Muscle layer of duodenum (tissue), 2 donors: ENCODE results near the gene APOL1.

ENCODE experiments used
- H3K27ac ChIP-seq: one replicate; pipeline ENCODE4 v1.7.0; 2013; ENCODE audit warnings: mild to moderate bottlenecking, low read length
- H3K27me3 ChIP-seq: one replicate; pipeline ENCODE4 v1.7.0; 2013; ENCODE audit warnings: low read depth, mild to moderate bottlenecking, control low read depth, low read length
- H3K36me3 ChIP-seq, 2 donors: one replicate each; pipeline ENCODE4 v1.7.0; 2013; ENCODE audit warnings: low read length in 2 of 2, control low read depth in 1 of 2, mild to moderate bottlenecking in 1 of 2; ENCODE audit not compliant: insufficient read depth in 2 of 2, control insufficient read depth in 1 of 2
- H3K4me1 ChIP-seq, 2 donors: one replicate each; pipeline ENCODE4 v1.7.0; 2013; ENCODE audit warnings: low read length in 2 of 2, mild to moderate bottlenecking in 2 of 2, control low read depth in 1 of 2, moderate library complexity in 1 of 2; ENCODE audit not compliant: insufficient read depth in 2 of 2, control insufficient read depth in 1 of 2
- H3K4me3 ChIP-seq, 2 donors: one replicate each; pipeline ENCODE4 v1.7.0; 2013; ENCODE audit warnings: low read length in 2 of 2, low read depth in 1 of 2, mild to moderate bottlenecking in 1 of 2
- H3K9me3 ChIP-seq, 2 donors: one replicate each; pipeline ENCODE4 v1.7.0; 2013; ENCODE audit warnings: low read length in 2 of 2, control low read depth in 1 of 2, mild to moderate bottlenecking in 1 of 2; ENCODE audit not compliant: control insufficient read depth in 1 of 2
- donor health status: healthy.

The APOL1 gene

GRCh38 chr22:36212901-36213300 lies 40.0 kb upstream of the APOL1 start:
- H3K4me3 ChIP-seq: no peak overlapping the region
- H3K9me3 ChIP-seq: no peaks in the 10 kb centered on the region
- H3K4me1 ChIP-seq: no peaks in the 10 kb centered on the region
- H3K36me3 ChIP-seq: no peaks in the 10 kb centered on the region
- H3K27ac ChIP-seq: no peak overlapping the region
- H3K27me3 ChIP-seq: no peaks in the 10 kb centered on the region

DNA sequence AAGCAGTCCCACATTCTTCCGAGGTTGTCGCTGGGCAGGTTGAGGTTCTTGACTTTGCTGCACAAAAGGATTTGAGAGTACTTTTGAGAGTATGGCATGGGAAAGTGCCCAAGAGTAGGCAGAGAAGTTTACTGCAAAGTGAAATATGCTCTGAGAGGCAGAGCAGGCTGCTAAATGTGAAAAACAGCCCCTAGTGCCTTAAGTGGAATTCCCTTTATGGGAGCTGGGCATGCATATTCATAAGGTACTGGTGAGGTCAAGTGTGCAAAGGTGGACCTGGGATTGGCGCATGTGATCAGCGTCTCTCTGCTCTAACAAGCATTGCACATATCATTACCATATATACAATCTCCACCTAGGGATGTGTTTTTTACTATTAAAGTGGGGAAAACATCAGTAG lies 39.3 kb upstream of the APOL1 start:
- no peaks in the 10 kb centered on the region for H3K9me3 ChIP-seq
- no peak overlapping the region for H3K4me3 ChIP-seq
- no peaks in the 10 kb centered on the region for H3K27me3 ChIP-seq
- no peak overlapping the region for H3K27ac ChIP-seq
- H3K36me3 ChIP-seq: no peaks in the 10 kb centered on the region
- H3K4me1 ChIP-seq: no peaks in the 10 kb centered on the region

GRCh38 chr22:36215981-36216380 lies 37.0 kb upstream of the APOL1 start:
- no peak overlapping the region for H3K4me3 ChIP-seq
- H3K9me3 ChIP-seq: no peaks in the 10 kb centered on the region

DNA sequence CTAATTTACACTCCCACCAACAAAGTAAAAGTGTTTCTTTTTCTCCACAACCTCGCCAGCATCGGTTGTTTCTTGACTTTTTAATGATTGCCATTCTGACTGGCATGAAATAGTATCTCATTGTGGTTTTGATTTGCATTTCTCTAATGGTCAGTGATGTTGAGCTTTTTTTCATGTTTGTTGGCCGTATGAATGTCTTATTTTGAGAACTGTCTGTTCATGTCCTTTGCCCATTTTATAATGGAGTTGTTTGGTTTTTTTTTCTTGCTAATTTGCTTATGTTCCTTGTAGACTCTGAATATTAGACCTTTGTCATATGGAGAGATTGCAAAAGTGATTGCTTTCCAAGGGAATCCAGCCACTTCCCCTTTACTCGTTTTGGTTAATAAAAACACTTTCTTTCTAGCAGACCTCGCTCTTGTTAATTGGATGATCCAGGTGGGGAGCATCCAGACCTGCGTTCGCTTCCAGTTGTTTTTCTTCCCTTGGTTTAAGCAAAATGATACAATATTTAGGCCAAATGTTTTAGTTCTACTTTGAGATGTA lies 34.2 kb upstream of the APOL1 start:
- Histone ChIP-seq H3K4me3 (no peak overlapping the region), H3K9me3 (no peaks in the 10 kb centered on the region), H3K27ac (no peak overlapping the region), H3K4me1 (no peaks in the 10 kb centered on the region), H3K36me3 (no peaks in the 10 kb centered on the region), H3K27me3 (no peaks in the 10 kb centered on the region)

More at GRCh38 chr22:36215981-36216380, 37.0 kb upstream of the APOL1 start:
- H3K4me1 ChIP-seq: no peaks in the 10 kb centered on the region
- H3K27ac ChIP-seq: no peak overlapping the region
- no peaks in the 10 kb centered on the region for H3K36me3 ChIP-seq
- no peaks in the 10 kb centered on the region for H3K27me3 ChIP-seq

DNA sequence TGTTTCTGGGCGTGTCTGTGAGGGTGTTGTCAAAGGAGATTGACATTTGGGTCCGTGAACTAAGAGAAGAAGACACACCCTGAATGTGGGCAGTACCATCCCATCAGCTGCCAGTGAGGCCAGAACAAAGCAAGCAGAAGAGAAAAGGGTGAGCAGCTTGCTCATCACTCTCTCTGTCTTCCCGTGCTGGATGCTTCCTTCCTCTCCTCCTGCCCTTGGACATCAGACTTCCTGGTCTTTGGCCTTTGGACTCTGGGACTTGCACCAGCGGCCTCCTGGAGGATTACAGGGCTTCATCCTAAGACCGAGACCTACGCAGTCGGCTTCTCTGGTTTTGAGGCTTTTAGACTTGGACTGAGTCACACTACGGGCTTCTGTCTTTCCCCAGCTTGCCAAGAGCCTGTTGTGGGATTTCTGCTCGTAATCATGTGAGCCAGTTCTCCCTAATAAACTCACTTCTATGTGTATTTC lies 32.4 kb upstream of the APOL1 start:
- H3K9me3 ChIP-seq: no peaks in the 10 kb centered on the region
- H3K4me3 ChIP-seq: no peak overlapping the region
- H3K4me1 ChIP-seq: no peaks in the 10 kb centered on the region
- no peak overlapping the region for H3K27ac ChIP-seq
- no peaks in the 10 kb centered on the region for H3K27me3 ChIP-seq
- no peaks in the 10 kb centered on the region for H3K36me3 ChIP-seq

DNA sequence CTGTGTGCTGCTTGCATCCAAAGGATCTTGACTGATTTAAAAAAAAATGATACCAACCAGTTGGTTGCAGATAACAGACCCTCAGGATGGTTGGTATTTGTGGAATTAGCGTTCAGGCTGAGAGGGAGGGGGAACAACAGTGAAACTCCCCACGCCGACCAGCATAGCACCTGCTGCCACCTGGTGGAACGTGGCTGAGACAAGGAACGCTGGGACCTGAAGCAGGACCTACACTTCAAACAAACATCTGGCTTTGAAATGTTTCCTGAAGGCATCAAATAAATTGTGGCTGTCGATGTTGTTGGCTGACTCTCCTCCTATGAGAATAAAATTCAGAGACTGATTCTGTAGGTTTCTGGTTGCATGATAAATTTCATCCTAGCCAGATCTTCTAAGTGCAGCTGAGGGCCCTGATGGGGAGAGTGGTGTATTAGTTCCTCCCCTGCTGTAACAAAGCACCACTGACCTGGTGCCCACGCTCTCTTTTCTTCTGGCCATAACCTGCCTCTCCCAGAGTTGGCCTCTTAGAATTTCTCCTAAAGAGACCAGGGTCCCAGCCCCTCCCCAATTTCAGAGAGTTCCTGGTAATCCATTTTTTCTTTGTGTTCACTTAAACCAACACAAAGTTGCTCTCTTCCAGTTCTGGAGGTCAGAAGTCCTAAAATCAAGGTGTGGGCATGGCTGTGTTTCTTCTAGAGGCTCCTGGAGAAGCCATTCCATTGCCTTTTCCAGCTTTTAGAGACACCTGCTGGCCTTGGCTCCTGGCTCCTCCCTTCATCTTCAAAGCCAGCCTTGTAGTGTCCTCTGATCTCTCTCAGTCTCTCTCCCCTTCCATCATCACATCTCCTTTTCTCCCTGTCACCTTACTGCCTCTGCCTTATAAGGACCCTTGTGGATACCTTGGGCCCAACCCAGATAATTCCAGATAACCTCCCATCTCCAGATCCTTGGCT lies 30.9 kb upstream of the APOL1 start:
- H3K4me1 ChIP-seq: no peaks in the 10 kb centered on the region
- H3K9me3 ChIP-seq: no peaks in the 10 kb centered on the region
- H3K27ac ChIP-seq: no peak overlapping the region
- H3K27me3 ChIP-seq: no peaks in the 10 kb centered on the region
- H3K36me3 ChIP-seq: no peaks in the 10 kb centered on the region
- H3K4me3 ChIP-seq: no peak overlapping the region

GRCh38 chr22:36222887-36223450 lies 30.0 kb upstream of the APOL1 start:
- H3K36me3 ChIP-seq: peaks cover 7 to 8% of the 10 kb centered on the region in 2 donors
- no peak overlapping the region for H3K27ac ChIP-seq
- no peaks in the 10 kb centered on the region for H3K4me1 ChIP-seq
- H3K27me3 ChIP-seq: no peaks in the 10 kb centered on the region
- H3K4me3 ChIP-seq: no peak overlapping the region
- H3K9me3 ChIP-seq: no peaks in the 10 kb centered on the region

- Histone ChIP-seq H3K9me3 (no peaks in the 10 kb centered on the region), H3K36me3 (peaks cover 10 to 13% of the 10 kb centered on the region in 2 donors), H3K27ac (no peak overlapping the region), H3K27me3 (no peaks in the 10 kb centered on the region), H3K4me1 (no peaks in the 10 kb centered on the region), H3K4me3 (no peak overlapping the region)
Observed at GRCh38 chr22:36223504-36223903, 29.4 kb upstream of the APOL1 start.

- no peak overlapping the region for H3K27ac ChIP-seq
- H3K27me3 ChIP-seq: no peaks in the 10 kb centered on the region
- no peaks in the 10 kb centered on the region for H3K4me1 ChIP-seq
- H3K9me3 ChIP-seq: no peaks in the 10 kb centered on the region
- no peak overlapping the region for H3K4me3 ChIP-seq
- H3K36me3 ChIP-seq: peaks cover 10 to 20% of the 10 kb centered on the region in 2 donors
Observed at GRCh38 chr22:36224245-36224644, 28.7 kb upstream of the APOL1 start.

DNA sequence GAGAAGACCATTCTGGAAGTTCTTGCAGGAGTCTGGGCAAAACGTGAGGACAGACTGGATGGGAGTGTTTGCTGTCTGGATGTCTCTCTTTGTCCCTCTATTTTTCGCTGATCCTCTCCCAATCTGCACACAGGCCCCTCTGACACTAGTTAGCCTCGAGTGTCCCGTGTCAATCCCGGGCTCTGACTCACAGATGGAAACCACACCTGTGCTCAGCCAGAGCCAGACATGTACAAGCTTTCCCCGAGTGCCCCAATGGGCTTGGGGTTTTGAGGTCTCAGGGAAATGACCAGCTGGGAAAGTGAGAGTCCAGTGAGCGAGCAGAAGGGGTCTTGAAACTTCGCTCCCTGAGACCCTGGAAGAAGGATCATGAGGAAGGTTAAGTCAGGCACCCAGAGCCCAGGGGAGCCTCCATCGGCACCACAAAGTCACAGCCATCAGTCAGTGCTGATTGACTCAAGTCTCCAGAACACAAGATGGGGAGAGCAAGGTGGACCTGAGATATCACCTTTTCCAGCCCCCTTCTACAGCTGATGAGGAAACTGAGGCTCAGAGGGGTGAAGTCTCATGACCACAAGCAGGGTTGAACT lies 27.5 kb upstream of the APOL1 start:
- Histone ChIP-seq H3K4me1 (no peaks in the 10 kb centered on the region), H3K27ac (no peak overlapping the region), H3K4me3 (no peak overlapping the region), H3K9me3 (no peaks in the 10 kb centered on the region), H3K36me3 (peaks cover 17 to 31% of the 10 kb centered on the region in 2 donors), H3K27me3 (no peaks in the 10 kb centered on the region)

GRCh38 chr22:36226189-36226588 lies 26.7 kb upstream of the APOL1 start:
- Histone ChIP-seq H3K4me1 (no peaks in the 10 kb centered on the region), H3K4me3 (no peak overlapping the region), H3K9me3 (no peaks in the 10 kb centered on the region), H3K36me3 (peaks cover 25 to 39% of the 10 kb centered on the region in 2 donors), H3K27me3 (no peaks in the 10 kb centered on the region), H3K27ac (no peak overlapping the region)
